Activated CD4-positive, alpha-beta T cell treated with anti-CD3 and anti-CD28 coated beads, Interleukin-2, Interleukin-4, amounts not matched to agents 100 ng/mL and 50 ng/mL, durations not matched to agents 16 hours and 8 hours (primary cell): ENCODE data around the gene BRAP.
"Not testable (repeated sequence)": the region's sequence is repeated elsewhere in the genome, so short reads cannot be mapped to it uniquely, and the experiment has no call there.

Experiments used
- DNase-seq: peaks from one replicate; pipeline ENCODE4 v3.0.0-alpha.2; 2020; ENCODE audit warnings: low spot score

BRAP gene

GRCh38 chr12:111673503-111673902 is 12.3 kb downstream of the BRAP start:
- DNase-seq = no peak

- no peak for DNase-seq
These were observed 12.9 kb downstream of the BRAP start for GRCh38 chr12:111672822-111673381.

- no peak for DNase-seq
These were observed 20.5 kb downstream of the BRAP start for GRCh38 chr12:111664961-111665865.

GRCh38 chr12:111664499-111664898 is 21.3 kb downstream of the BRAP start:
- no peak for DNase-seq

GRCh38 chr12:111656016-111656415 is 29.7 kb downstream of the BRAP start:
- no peak for DNase-seq

- no peak for DNase-seq
These were observed 30.4 kb downstream of the BRAP start for GRCh38 chr12:111655356-111655755.

GRCh38 chr12:111653596-111653995 is 32.2 kb downstream of the BRAP start:
- DNase-seq = no peak

GRCh38 chr12:111652530-111652929 is 33.2 kb downstream of the BRAP start:
- DNase-seq = not testable (repeated sequence)

GRCh38 chr12:111650912-111651311 is 34.8 kb downstream of the BRAP start:
- DNase-seq = no peak

GRCh38 chr12:111645433-111645832 is 40.3 kb downstream of the BRAP start:
- DNase-seq = no peak

GRCh38 chr12:111643427-111643826 is 42.3 kb downstream of the BRAP start:
- no peak for DNase-seq

GRCh38 chr12:111642681-111643426 is 42.9 kb downstream of the BRAP start:
- DNase-seq = no peak

- no peak for DNase-seq
These were observed 45.2 kb downstream of the BRAP start for GRCh38 chr12:111640506-111640905.

GRCh38 chr12:111638556-111638955 is 47.2 kb downstream of the BRAP start:
- DNase-seq = no peak

- DNase-seq = no peak
These were observed 49.4 kb downstream of the BRAP start for GRCh38 chr12:111636209-111636945.

- DNase-seq = no peak
These were observed 50.2 kb downstream of the BRAP start for GRCh38 chr12:111635524-111635923.

- DNase-seq = no peak
These were observed 57.1 kb downstream of the BRAP start for GRCh38 chr12:111628505-111629260.

- DNase-seq = no peak
These were observed 59.5 kb downstream of the BRAP start for GRCh38 chr12:111626230-111626629.

GRCh38 chr12:111624540-111624939 is 61.2 kb downstream of the BRAP start:
- DNase-seq = no peak

GRCh38 chr12:111617841-111618240 is 67.9 kb downstream of the BRAP start:
- not testable (repeated sequence) for DNase-seq

- no peak for DNase-seq
These were observed 69.6 kb downstream of the BRAP start for GRCh38 chr12:111616177-111616623.
